ENCODE data around the gene PCBD2.

- TF ChIP-seq POLR2A (IDR thresholded peaks at IDR 0.05; ENCODE audit: low read length) (peak; percentile 87), GATA1 (IDR thresholded peaks at IDR 0.05; ENCODE audit: low read depth, low read length) (no peak)
Observed at GRCh38 chr5:134873987-134874830, 30.7 kb upstream of the PCBD2 start, which contains the start of gene TXNDC15.

Measured in erythroblast (primary cell).